NCI-H1092 treated with DMSO at 0.1 percent for 48 hours (cell line): ENCODE results near the gene KIF3A.

ENCODE experiments used
- DNase-seq: peaks from one replicate; lab custom pipeline; 2025; lab: John Stamatoyannopoulos, UW

KIF3A gene

GRCh38 chr5:132770476-132771159 lies 33.3 kb upstream of the KIF3A start:
- DNase-seq = no peak

- no peak for DNase-seq
These were observed 31.1 kb upstream of the KIF3A start for GRCh38 chr5:132768485-132768868.

- no peak for DNase-seq
These were observed 29.8 kb upstream of the KIF3A start for GRCh38 chr5:132767150-132767549.

GRCh38 chr5:132766806-132767055 lies 29.4 kb upstream of the KIF3A start:
- DNase-seq = no peak

- no peak for DNase-seq
These were observed 28.9 kb upstream of the KIF3A start for GRCh38 chr5:132766020-132766805.

GRCh38 chr5:132765311-132766019 lies 28.1 kb upstream of the KIF3A start:
- no peak for DNase-seq

GRCh38 chr5:132764671-132765238 lies 27.4 kb upstream of the KIF3A start:
- no peak for DNase-seq

GRCh38 chr5:132764051-132764450 lies 26.7 kb upstream of the KIF3A start:
- DNase-seq = no peak

- no peak for DNase-seq
These were observed 26.1 kb upstream of the KIF3A start for GRCh38 chr5:132763181-132764036.

- DNase-seq = no peak
These were observed 25.1 kb upstream of the KIF3A start for GRCh38 chr5:132762246-132763000.

- DNase-seq = no peak
These were observed 24.2 kb upstream of the KIF3A start for GRCh38 chr5:132761321-132762240.

GRCh38 chr5:132760601-132761317 lies 23.4 kb upstream of the KIF3A start:
- no peak for DNase-seq

- DNase-seq = no peak
These were observed 22.7 kb upstream of the KIF3A start for GRCh38 chr5:132760049-132760420.

GRCh38 chr5:132759114-132760048 lies 22.0 kb upstream of the KIF3A start:
- DNase-seq = no peak

GRCh38 chr5:132758451-132758850 lies 21.1 kb upstream of the KIF3A start:
- no peak for DNase-seq

- DNase-seq = no peak
These were observed 19.2 kb upstream of the KIF3A start for GRCh38 chr5:132756542-132756941.

GRCh38 chr5:132754947-132755346 lies 17.6 kb upstream of the KIF3A start:
- no peak for DNase-seq

- DNase-seq = no peak
These were observed 16.8 kb upstream of the KIF3A start for GRCh38 chr5:132754111-132754510.
